ENCODE data around the gene CABYR. TPM values are rescaled to one million over a fixed set of nuclear protein-coding genes. Genes with fewer than 3 reads are reported as not detected.

Gene CABYR
- total RNA-seq, 1 donor: 4.0 TPM

DNA sequence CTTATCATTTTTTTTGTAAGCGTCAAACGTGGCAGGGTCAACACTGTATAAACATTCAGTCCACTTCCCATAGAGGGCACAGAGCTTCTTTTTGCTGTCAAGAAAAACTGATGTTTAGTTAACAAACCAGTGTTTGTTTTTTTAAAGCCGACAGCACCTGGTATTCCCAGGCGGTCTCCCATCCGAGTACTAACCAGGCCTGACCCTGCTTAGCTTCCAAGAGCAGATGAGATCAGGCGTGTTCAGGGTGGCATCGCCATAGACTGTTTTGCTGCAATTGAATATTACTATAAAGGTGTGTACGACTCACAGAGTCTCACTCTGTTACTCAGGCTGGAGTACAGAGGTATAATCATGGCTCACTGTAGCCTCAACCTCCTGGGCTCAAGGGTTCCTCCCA, 31.5 kb downstream of the CABYR start:
- no peaks in the 10 kb centered on the region for H3K4me1 ChIP-seq (ENCODE audit: insufficient read depth, low read length)
- DNase-seq (ENCODE audit: insufficient read length, low spot score, missing footprints): no peak
- no peaks in the 10 kb centered on the region for H4K20me1 ChIP-seq (ENCODE audit: insufficient read depth, low read length)
- no peaks in the 10 kb centered on the region for H3K79me2 ChIP-seq (ENCODE audit: insufficient read depth, low read length)
- no peak overlapping the region for H3K4me3 ChIP-seq (ENCODE audit: insufficient read depth, low read length)
- H3K4me2 ChIP-seq (ENCODE audit: insufficient read depth, low read length): no peak overlapping the region
- H3K27me3 ChIP-seq (ENCODE audit: insufficient read depth, low read length): no peaks in the 10 kb centered on the region
- TF ChIP-seq, protein P1, sequence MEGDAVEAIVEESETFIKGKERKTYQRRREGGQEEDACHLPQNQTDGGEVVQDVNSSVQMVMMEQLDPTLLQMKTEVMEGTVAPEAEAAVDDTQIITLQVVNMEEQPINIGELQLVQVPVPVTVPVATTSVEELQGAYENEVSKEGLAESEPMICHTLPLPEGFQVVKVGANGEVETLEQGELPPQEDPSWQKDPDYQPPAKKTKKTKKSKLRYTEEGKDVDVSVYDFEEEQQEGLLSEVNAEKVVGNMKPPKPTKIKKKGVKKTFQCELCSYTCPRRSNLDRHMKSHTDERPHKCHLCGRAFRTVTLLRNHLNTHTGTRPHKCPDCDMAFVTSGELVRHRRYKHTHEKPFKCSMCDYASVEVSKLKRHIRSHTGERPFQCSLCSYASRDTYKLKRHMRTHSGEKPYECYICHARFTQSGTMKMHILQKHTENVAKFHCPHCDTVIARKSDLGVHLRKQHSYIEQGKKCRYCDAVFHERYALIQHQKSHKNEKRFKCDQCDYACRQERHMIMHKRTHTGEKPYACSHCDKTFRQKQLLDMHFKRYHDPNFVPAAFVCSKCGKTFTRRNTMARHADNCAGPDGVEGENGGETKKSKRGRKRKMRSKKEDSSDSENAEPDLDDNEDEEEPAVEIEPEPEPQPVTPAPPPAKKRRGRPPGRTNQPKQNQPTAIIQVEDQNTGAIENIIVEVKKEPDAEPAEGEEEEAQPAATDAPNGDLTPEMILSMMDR (IDR thresholded peaks at IDR 0.05; ENCODE audit: extremely low read depth, low read depth, low read length): no peak
- no peak overlapping the region for H3K27ac ChIP-seq (ENCODE audit: low read depth, low read length)
- no peaks in the 10 kb centered on the region for H3K36me3 ChIP-seq (ENCODE audit: insufficient read depth, low read length)
- H2AFZ ChIP-seq (ENCODE audit: low read length): no peak overlapping the region
- H3K9me3 ChIP-seq (ENCODE audit: low read depth, low read length): no peaks in the 10 kb centered on the region

DNA sequence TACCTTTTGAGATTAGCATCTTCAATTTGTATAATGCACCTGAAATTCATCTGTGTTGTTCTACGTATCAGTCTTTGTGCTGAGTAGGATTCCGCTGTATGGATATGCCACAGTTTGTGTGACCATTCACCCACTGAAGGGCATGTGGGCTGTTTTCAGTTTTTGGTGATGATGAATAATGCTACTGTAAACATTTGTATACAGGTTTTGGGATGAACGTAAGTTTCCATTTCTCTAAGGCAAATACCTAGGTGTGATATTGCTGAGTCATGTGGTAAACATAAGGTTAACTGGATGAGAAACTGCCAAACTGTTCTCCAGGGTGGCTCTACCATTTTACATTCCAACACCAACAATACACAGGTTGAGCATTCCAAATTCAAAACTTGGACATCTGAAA, 35.1 kb downstream of the CABYR start:
- Histone ChIP-seq H3K9me3 (ENCODE audit: low read depth, low read length) (no peaks in the 10 kb centered on the region), H3K36me3 (ENCODE audit: insufficient read depth, low read length) (no peaks in the 10 kb centered on the region), H3K4me3 (ENCODE audit: insufficient read depth, low read length) (no peak overlapping the region), H3K79me2 (ENCODE audit: insufficient read depth, low read length) (no peaks in the 10 kb centered on the region), H2AFZ (ENCODE audit: low read length) (no peak overlapping the region), H3K4me1 (ENCODE audit: insufficient read depth, low read length) (no peaks in the 10 kb centered on the region), H3K27me3 (ENCODE audit: insufficient read depth, low read length) (no peaks in the 10 kb centered on the region), H4K20me1 (ENCODE audit: insufficient read depth, low read length) (no peaks in the 10 kb centered on the region), H3K27ac (ENCODE audit: low read depth, low read length) (no peak overlapping the region), H3K4me2 (ENCODE audit: insufficient read depth, low read length) (no peak overlapping the region)
- DNase-seq (ENCODE audit: insufficient read length, low spot score, missing footprints): no peak
- TF ChIP-seq, protein P1 (IDR thresholded peaks at IDR 0.05; ENCODE audit: extremely low read depth, low read depth, low read length): no peak

- Histone ChIP-seq H3K4me2 (ENCODE audit: insufficient read depth, low read length) (no peak overlapping the region), H4K20me1 (ENCODE audit: insufficient read depth, low read length) (no peaks in the 10 kb centered on the region), H3K36me3 (ENCODE audit: insufficient read depth, low read length) (peaks cover 4% of the 10 kb centered on the region), H3K9me3 (ENCODE audit: low read depth, low read length) (no peaks in the 10 kb centered on the region), H3K79me2 (ENCODE audit: insufficient read depth, low read length) (no peaks in the 10 kb centered on the region), H2AFZ (ENCODE audit: low read length) (no peak overlapping the region), H3K4me3 (ENCODE audit: insufficient read depth, low read length) (no peak overlapping the region), H3K27me3 (ENCODE audit: insufficient read depth, low read length) (no peaks in the 10 kb centered on the region), H3K27ac (ENCODE audit: low read depth, low read length) (no peak overlapping the region), H3K4me1 (ENCODE audit: insufficient read depth, low read length) (peaks cover 7% of the 10 kb centered on the region)
- TF ChIP-seq, protein P1 (IDR thresholded peaks at IDR 0.05; ENCODE audit: extremely low read depth, low read depth, low read length): peak; percentile 82
- DNase-seq (ENCODE audit: insufficient read length, low spot score, missing footprints): peak; percentile 66
Observed at GRCh38 chr18:24176727-24177416, 38.0 kb downstream of the CABYR start.

DNA sequence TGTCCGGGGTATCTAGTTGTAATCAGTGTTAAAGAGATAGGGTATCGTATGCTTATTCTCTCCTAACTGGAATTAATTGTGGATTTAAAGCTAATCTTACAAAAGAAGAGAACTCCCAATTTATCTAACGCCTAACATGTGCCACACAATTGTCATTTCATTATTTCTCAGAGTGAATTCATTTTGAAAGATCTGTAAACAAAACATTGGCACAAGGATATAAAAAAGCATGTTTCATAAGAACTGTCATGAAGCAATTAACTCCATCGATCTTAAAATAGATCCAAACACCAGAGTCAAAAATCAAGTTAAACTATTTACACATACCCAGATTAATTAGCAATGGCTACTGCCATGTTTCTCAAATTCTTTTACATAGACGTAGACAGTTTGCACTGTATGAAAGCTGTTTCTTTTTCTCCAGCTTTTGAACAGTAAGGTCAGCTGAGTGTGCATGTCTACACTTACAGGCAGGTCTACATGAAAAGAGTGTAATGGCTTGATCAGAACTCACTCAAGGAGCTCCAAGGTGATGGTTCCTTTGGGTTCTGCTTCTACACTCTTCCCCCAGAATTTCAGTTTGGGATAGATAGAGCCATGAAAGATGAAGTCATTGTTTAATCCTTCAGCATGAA, 38.8 kb downstream of the CABYR start:
- H3K79me2 ChIP-seq (ENCODE audit: insufficient read depth, low read length): no peaks in the 10 kb centered on the region
- DNase-seq (ENCODE audit: insufficient read length, low spot score, missing footprints): no peak
- no peaks in the 10 kb centered on the region for H4K20me1 ChIP-seq (ENCODE audit: insufficient read depth, low read length)
- H2AFZ ChIP-seq (ENCODE audit: low read length): no peak overlapping the region
- no peaks in the 10 kb centered on the region for H3K9me3 ChIP-seq (ENCODE audit: low read depth, low read length)
- H3K36me3 ChIP-seq (ENCODE audit: insufficient read depth, low read length): peaks cover 4% of the 10 kb centered on the region
- TF ChIP-seq, protein P1 (IDR thresholded peaks at IDR 0.05; ENCODE audit: extremely low read depth, low read depth, low read length): no peak
- H3K27me3 ChIP-seq (ENCODE audit: insufficient read depth, low read length): no peaks in the 10 kb centered on the region
- no peak overlapping the region for H3K27ac ChIP-seq (ENCODE audit: low read depth, low read length)
- no peak overlapping the region for H3K4me3 ChIP-seq (ENCODE audit: insufficient read depth, low read length)
- H3K4me1 ChIP-seq (ENCODE audit: insufficient read depth, low read length): peaks cover 14% of the 10 kb centered on the region
- no peak overlapping the region for H3K4me2 ChIP-seq (ENCODE audit: insufficient read depth, low read length)
